H1 (cell line): ENCODE results near the gene SPG11. TPM values are rescaled to one million over a fixed set of nuclear protein-coding genes. Genes with fewer than 3 reads are reported as not detected.
"Not testable (repeated sequence)": the region's sequence is repeated elsewhere in the genome, so short reads cannot be mapped to it uniquely, and the experiment has no call there.

Source experiments
- CTCF ChIA-PET: fragments of 300-600 bp; sonication (Branson Sonifier 250); formaldehyde crosslinking; loops from one replicate; lab custom pipeline; 2021; ENCODE audit not compliant: partially characterized antibody; lab: Charles Lee
- POLR2A ChIA-PET: fragments of 300-600 bp; sonication (Branson Sonifier 250); formaldehyde crosslinking; loops from one replicate; lab custom pipeline; 2021; ENCODE audit warnings: inconsistent platforms; ENCODE audit not compliant: partially characterized antibody; lab: Charles Lee
- DNase-seq, 2 experiments: peaks; one replicate each; pipeline versions ENCODE4 v3.0.0 to v3.0.0-alpha.2; 2010 to 2022; ENCODE audit warnings: low spot score in 2 of 2, low read depth in 1 of 2, mixed read lengths in 1 of 2
- FAIRE-seq: peaks from 2 replicates; lab custom pipeline; 2011; peaks lifted over from hg19 to GRCh38; lab: Jason Lieb, UNC
- H2AFZ ChIP-seq: 2 replicates; pipeline ENCODE4 v1.8.1; 2012; ENCODE audit warnings: low read length, inconsistent platforms
- H2AK5ac ChIP-seq: 2 replicates; pipeline ENCODE4 v1.6.1; 2013; ENCODE audit warnings: low read depth, low read length
- H2BK120ac ChIP-seq: replicated peaks from 2 replicates; pipeline ENCODE3; 2013; ENCODE audit warnings: low read depth, low read length, inconsistent platforms
- H2BK12ac ChIP-seq: 2 replicates; pipeline ENCODE4 v1.6.1; 2013; ENCODE audit warnings: low read depth, low read length
- H2BK15ac ChIP-seq: 2 replicates; pipeline ENCODE4 v1.6.1; 2013; ENCODE audit warnings: low read length
- H2BK20ac ChIP-seq: 2 replicates; pipeline ENCODE4 v1.6.1; 2013; ENCODE audit warnings: low read length
- H2BK5ac ChIP-seq: 2 replicates; pipeline ENCODE4 v1.6.1; 2013; ENCODE audit warnings: low read depth, low read length
- H3K14ac ChIP-seq: 2 replicates; pipeline ENCODE4 v1.6.1; 2013; ENCODE audit warnings: inconsistent platforms; ENCODE audit not compliant: insufficient read length
- H3K18ac ChIP-seq: 2 replicates; pipeline ENCODE4 v1.6.1; 2013; ENCODE audit warnings: low read length; ENCODE audit errors: extremely low read depth
- H3K23ac ChIP-seq: 2 replicates; pipeline ENCODE4 v1.6.1; 2013; ENCODE audit warnings: inconsistent platforms; ENCODE audit not compliant: insufficient read length
- H3K23me2 ChIP-seq: 2 replicates; pipeline ENCODE4 v1.6.1; 2013; ENCODE audit warnings: low read depth, low read length
- H3K27ac ChIP-seq: 2 replicates; pipeline ENCODE4 v1.6.1; 2011; ENCODE audit warnings: low read depth, low read length, inconsistent platforms
- H3K27me3 ChIP-seq, 4 experiments: replicated peaks in 1 of 4; 1 replicate in 1 of 4; 2 replicates in 3 of 4; pipeline versions ENCODE4 v1.6.1 to v1.8.1; 2011 to 2013; ENCODE audit warnings: low read length in 3 of 4, mild to moderate bottlenecking in 3 of 4, inconsistent platforms in 2 of 4, mixed read lengths in 2 of 4, moderate library complexity in 1 of 4; ENCODE audit not compliant: control insufficient read depth in 3 of 4, insufficient read depth in 3 of 4; ENCODE audit errors: extremely low read depth in 1 of 4
- H3K36me3 ChIP-seq, 4 experiments: 2 replicates each; pipeline versions ENCODE4 v1.6.1 to v1.8.1; 2011 to 2013; ENCODE audit warnings: mild to moderate bottlenecking in 4 of 4, low read length in 3 of 4, moderate library complexity in 2 of 4, control low read depth in 1 of 4, inconsistent platforms in 1 of 4; ENCODE audit not compliant: insufficient read depth in 4 of 4, control insufficient read depth in 2 of 4
- H3K4ac ChIP-seq: replicated peaks from 2 replicates; pipeline ENCODE3; 2013; ENCODE audit warnings: low read length, low read depth, mixed read lengths, inconsistent platforms; ENCODE audit not compliant: insufficient read length
- H3K4me1 ChIP-seq, 4 experiments: replicated peaks in 1 of 4; 1 replicate in 1 of 4; 2 replicates in 3 of 4; pipeline versions ENCODE4 v1.6.1 to v1.8.1; 2011 to 2013; ENCODE audit warnings: low read length in 3 of 4, inconsistent platforms in 2 of 4, mixed read lengths in 1 of 4; ENCODE audit not compliant: insufficient read depth in 4 of 4, control insufficient read depth in 3 of 4
- H3K4me2 ChIP-seq, 2 experiments: 2 replicates each; pipeline versions ENCODE4 v1.6.1 to v1.8.1; 2011 to 2013; ENCODE audit warnings: low read depth in 2 of 2, low read length in 2 of 2, control low read depth in 1 of 2, inconsistent platforms in 1 of 2, mild to moderate bottlenecking in 1 of 2; ENCODE audit not compliant: insufficient read depth in 1 of 2
- H3K4me3 ChIP-seq, 4 experiments: fragments of 200-600, 300-600 bp in 1 of 4; sonication (generic), shearing (Covaris generic), sonication (Bioruptor Twin) in 1 of 4; 2 replicates each; pipeline versions ENCODE4 v1.5.1 to v1.8.1; 2011 to 2016; ENCODE audit warnings: low read length in 4 of 4, low read depth in 3 of 4, control low read depth in 2 of 4, inconsistent platforms in 2 of 4, mild to moderate bottlenecking in 2 of 4, mixed read lengths in 1 of 4, moderate library complexity in 1 of 4; ENCODE audit not compliant: insufficient read depth in 2 of 4; ENCODE audit errors: extremely low read depth in 1 of 4
- H3K56ac ChIP-seq: replicated peaks from 2 replicates; pipeline ENCODE3; 2013; ENCODE audit warnings: low read depth, mild to moderate bottlenecking, mixed read lengths, low read length, inconsistent platforms; ENCODE audit not compliant: insufficient read length
- H3K79me1 ChIP-seq: 2 replicates; pipeline ENCODE4 v1.6.1; 2013; ENCODE audit warnings: low read depth, low read length, control low read depth
- H3K79me2 ChIP-seq, 2 experiments: 2 replicates each; pipeline versions ENCODE4 v1.6.1 to v1.8.1; 2012 to 2013; ENCODE audit warnings: low read length in 2 of 2, mild to moderate bottlenecking in 2 of 2, inconsistent platforms in 1 of 2; ENCODE audit not compliant: insufficient read depth in 2 of 2, control insufficient read depth in 1 of 2
- H3K9ac ChIP-seq, 4 experiments: replicated peaks in 1 of 4; 1 replicate in 1 of 4; 2 replicates in 3 of 4; pipeline versions ENCODE4 v1.6.1 to v1.8.1; 2011 to 2013; ENCODE audit warnings: low read depth in 3 of 4, low read length in 3 of 4, control low read depth in 2 of 4, mild to moderate bottlenecking in 2 of 4, moderate library complexity in 2 of 4, inconsistent platforms in 1 of 4; ENCODE audit errors: extremely low read depth in 1 of 4
- H3K9me3 ChIP-seq, 2 experiments: 2 replicates each; pipeline versions ENCODE4 v1.6.1 to v1.8.1; 2012 to 2013; ENCODE audit warnings: mild to moderate bottlenecking in 2 of 2, moderate library complexity in 2 of 2, control low read depth in 1 of 2, inconsistent platforms in 1 of 2, low read depth in 1 of 2, low read length in 1 of 2, mixed read lengths in 1 of 2; ENCODE audit not compliant: insufficient read depth in 2 of 2
- H4K20me1 ChIP-seq, 2 experiments: replicated peaks in 1 of 2; 2 replicates each; pipeline versions ENCODE3 to v1.8.1; 2011 to 2013; ENCODE audit warnings: inconsistent platforms in 2 of 2, low read length in 2 of 2, mild to moderate bottlenecking in 1 of 2; ENCODE audit not compliant: insufficient read depth in 2 of 2, control insufficient read depth in 1 of 2
- H4K5ac ChIP-seq: 2 replicates; pipeline ENCODE4 v1.6.1; 2013; ENCODE audit warnings: low read length, low read depth, mixed read lengths, inconsistent platforms; ENCODE audit not compliant: insufficient read length
- H4K8ac ChIP-seq: 2 replicates; pipeline ENCODE4 v1.8.0; 2013; ENCODE audit warnings: mild to moderate bottlenecking, moderate library complexity, low read length, inconsistent platforms; ENCODE audit not compliant: insufficient read depth; ENCODE audit errors: extremely low read depth
- H4K91ac ChIP-seq: replicated peaks from 2 replicates; pipeline ENCODE3; 2013; ENCODE audit warnings: low read length, mixed read lengths, inconsistent platforms; ENCODE audit not compliant: insufficient read length
- polyA plus RNA-seq, 7 experiments: library from polyadenylated mRNA; depleted of rRNA in 3 of 7; stranded (reverse) in 5 of 7; unstranded in 2 of 7; fragments of >200 nt in 5 of 7; fragments of 200-250 nt in 2 of 7; gene quantifications; 1 replicate in 5 of 7; 2 replicates in 1 of 7; 4 replicates in 1 of 7; pipeline versions ENCODE4 v1.2.1 to v1.2.3, GENCODE V29; 2011 to 2013; ENCODE audit warnings: missing spikeins in 2 of 7, mixed read lengths in 2 of 7
- total RNA-seq: library from RNA; stranded (reverse); fragmentation: NEBNext Ultra II Directional; extraction: Animal tissue kit (Norgen Biotek cat#: 25700); gene quantifications from 2 replicates; pipeline ENCODE4 v1.2.1, GENCODE V29; 2021

SPG11 gene
- total and polyA plus RNA-seq, 2 of the 8 experiments (the other 6 are each of a cell fraction or from before 2014, with no cell fraction given) = 37.1 to 38.6 TPM

GRCh38 chr15:44560926-44561325 lies 102.5 kb downstream of the SPG11 start:
- H3K4me3 ChIP-seq, H3K18ac ChIP-seq, H4K91ac ChIP-seq, H3K9ac ChIP-seq, H3K23me2 ChIP-seq, H3K79me2 ChIP-seq, CTCF ChIA-PET, H2AK5ac ChIP-seq, H2BK20ac ChIP-seq, H2AFZ ChIP-seq, DNase-seq, H4K20me1 ChIP-seq, H3K27ac ChIP-seq, H3K79me1 ChIP-seq, H3K56ac ChIP-seq, H2BK15ac ChIP-seq, H3K4me1 ChIP-seq, H2BK12ac ChIP-seq, H4K8ac ChIP-seq, H3K14ac ChIP-seq, H4K5ac ChIP-seq, H3K27me3 ChIP-seq, H3K23ac ChIP-seq, H3K4ac ChIP-seq, H2BK5ac ChIP-seq, H2BK120ac ChIP-seq, H3K4me2 ChIP-seq, FAIRE-seq: not testable (repeated sequence)
- peaks cover 16 to 18% of the 10 kb centered on the region in 2 experiments for H3K9me3 ChIP-seq
- POLR2A ChIA-PET = interaction anchor here (1.5 kb wide), 1 partner anchor 17 kb away, joined by 4 read pairs; no protein-coding TSS in a partner anchor
- H3K36me3 ChIP-seq = peaks cover 29 to 91% (median 66%) of the 10 kb centered on the region in 4 experiments
